Tibial artery (tissue), 4 donors: ENCODE data around the gene CLIC6.

ENCODE experiments used
- DNase-seq, 2 donors: peaks; one replicate each; pipeline ENCODE4 v3.0.0-alpha.2; 2019
- H3K27ac ChIP-seq, 2 donors: fragments of 200-600 bp; sonication (generic) in 1 of 2; 1 replicate in 1 of 2; 2 replicates in 1 of 2; pipeline ENCODE4 v1.5.1; 2018 to 2019; ENCODE audit warnings: mild to moderate bottlenecking in 1 of 2
- H3K27me3 ChIP-seq, 2 donors: fragments of 200-600 bp; sonication (generic) in 1 of 2; one replicate each; pipeline versions ENCODE4 v1.5.1 to v1.6.0; 2016 to 2019
- H3K36me3 ChIP-seq, 3 donors: fragments of 200-600 bp; sonication (generic) in 2 of 3; one replicate each; pipeline ENCODE4 v1.5.1; 2016 to 2019; ENCODE audit warnings: mild to moderate bottlenecking in 2 of 3
- H3K4me1 ChIP-seq, 4 donors: fragments of 200-600 bp; sonication (generic) in 2 of 4; 1 replicate in 3 of 4; 2 replicates in 1 of 4; pipeline ENCODE4 v1.5.1; 2016 to 2019
- H3K4me3 ChIP-seq, 2 donors: fragments of 200-600 bp; sonication (generic) in 1 of 2; 1 replicate in 1 of 2; 2 replicates in 1 of 2; pipeline ENCODE4 v1.5.1; 2018 to 2019; ENCODE audit warnings: mild to moderate bottlenecking in 2 of 2
- H3K9me3 ChIP-seq, 3 donors: fragments of 200-600 bp; sonication (generic) in 1 of 3; one replicate each; pipeline ENCODE4 v1.5.1; 2016 to 2019
- intact Hi-C: fragments of 100-400 bp; cut with DNase I; formaldehyde crosslinking; loops from one replicate; pipeline ENCODE4 v1.15.0; 2023; ENCODE audit warnings: low total_unique reads
- TF ChIP-seq, protein P1 (sequence below), 2 experiments: fragments of 200-600 bp in 1 of 2; fragments of 450-650 bp in 1 of 2; IDR thresholded peaks; one replicate each; pipeline ENCODE4 v1.5.1; 2017 to 2019; ENCODE audit warnings: antibody characterized with exemption in 2 of 2, mild to moderate bottlenecking in 1 of 2, moderate library complexity in 1 of 2

Gene CLIC6

DNA sequence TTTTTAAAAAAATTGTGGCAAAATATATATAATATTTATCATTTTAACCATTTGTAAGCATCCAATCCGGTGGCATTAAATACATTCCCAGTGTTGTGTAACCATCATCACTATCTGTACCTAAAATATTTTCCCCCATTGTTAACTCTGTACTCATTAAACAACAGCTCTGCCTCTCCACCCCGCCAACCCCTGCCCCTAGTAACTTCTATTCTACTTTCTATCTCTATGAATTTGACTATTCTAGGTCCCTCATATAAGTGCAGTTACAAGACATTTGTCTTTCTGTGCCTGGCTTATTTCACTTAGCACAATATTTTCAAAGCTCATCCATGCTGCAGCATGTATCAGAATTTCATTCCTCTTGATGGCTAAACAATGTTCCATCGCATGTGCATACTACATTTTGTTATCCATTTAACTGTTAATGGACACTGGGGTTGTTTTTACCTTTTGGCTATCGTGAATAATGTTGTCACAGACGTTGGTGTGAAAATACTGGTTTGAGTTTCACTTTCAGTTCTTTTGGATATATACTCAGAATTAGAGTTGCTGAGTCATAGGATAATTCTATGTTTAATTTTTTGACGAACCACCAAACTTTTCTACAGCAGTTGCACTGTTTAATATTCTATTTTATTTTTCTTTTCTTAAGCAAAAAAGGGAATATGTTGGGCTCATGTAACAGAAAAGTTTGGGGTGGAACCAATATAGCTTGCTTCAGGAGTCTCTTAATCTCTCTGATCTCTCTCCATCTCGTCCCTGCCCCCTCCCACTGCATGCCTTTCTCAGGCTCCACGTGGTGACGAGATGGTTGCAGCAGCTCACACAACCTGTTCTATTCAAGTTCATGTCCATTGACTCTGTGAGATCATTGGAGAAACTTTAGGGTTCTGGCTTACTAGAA, 28.7 kb upstream of the CLIC6 start:
- H3K4me1 ChIP-seq, result no peaks in the 10 kb centered on the region
- peaks cover 0 to 12% of the 10 kb centered on the region in 2 donors for H3K27me3 ChIP-seq
- no peaks in the 10 kb centered on the region for H3K36me3 ChIP-seq
- no peaks in the 10 kb centered on the region for H3K9me3 ChIP-seq
- no peak overlapping the region for H3K27ac ChIP-seq
- TF ChIP-seq, protein P1, sequence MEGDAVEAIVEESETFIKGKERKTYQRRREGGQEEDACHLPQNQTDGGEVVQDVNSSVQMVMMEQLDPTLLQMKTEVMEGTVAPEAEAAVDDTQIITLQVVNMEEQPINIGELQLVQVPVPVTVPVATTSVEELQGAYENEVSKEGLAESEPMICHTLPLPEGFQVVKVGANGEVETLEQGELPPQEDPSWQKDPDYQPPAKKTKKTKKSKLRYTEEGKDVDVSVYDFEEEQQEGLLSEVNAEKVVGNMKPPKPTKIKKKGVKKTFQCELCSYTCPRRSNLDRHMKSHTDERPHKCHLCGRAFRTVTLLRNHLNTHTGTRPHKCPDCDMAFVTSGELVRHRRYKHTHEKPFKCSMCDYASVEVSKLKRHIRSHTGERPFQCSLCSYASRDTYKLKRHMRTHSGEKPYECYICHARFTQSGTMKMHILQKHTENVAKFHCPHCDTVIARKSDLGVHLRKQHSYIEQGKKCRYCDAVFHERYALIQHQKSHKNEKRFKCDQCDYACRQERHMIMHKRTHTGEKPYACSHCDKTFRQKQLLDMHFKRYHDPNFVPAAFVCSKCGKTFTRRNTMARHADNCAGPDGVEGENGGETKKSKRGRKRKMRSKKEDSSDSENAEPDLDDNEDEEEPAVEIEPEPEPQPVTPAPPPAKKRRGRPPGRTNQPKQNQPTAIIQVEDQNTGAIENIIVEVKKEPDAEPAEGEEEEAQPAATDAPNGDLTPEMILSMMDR (IDR thresholded peaks at IDR 0.05), result no peak
- intact Hi-C loops, result no loop called here
- no peak for DNase-seq
- H3K4me3 ChIP-seq, result no peak overlapping the region

DNA sequence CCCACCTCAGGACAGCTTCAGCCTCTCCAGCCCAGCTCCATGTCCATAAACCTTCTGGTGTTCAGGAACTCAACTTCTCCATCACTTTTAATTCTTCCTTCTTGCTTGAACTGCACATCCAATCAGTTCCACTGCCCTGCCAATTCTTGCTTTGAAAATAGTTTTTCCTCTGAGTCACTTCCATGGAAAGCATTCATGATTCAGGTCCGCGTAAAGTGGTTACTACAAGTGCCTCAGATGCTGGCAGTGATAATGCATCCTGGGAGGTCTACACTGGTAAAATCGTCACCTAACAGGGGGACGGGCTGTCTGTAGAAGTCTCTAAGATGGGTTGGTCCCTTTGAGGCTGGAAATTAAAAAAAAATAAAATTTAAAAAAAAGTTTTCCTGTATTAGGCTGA, 27.9 kb upstream of the CLIC6 start:
- no peak overlapping the region for H3K27ac ChIP-seq
- H3K27me3 ChIP-seq, result peaks cover 0 to 8% of the 10 kb centered on the region in 2 donors
- no peak for DNase-seq
- no peaks in the 10 kb centered on the region for H3K36me3 ChIP-seq
- H3K9me3 ChIP-seq, result no peaks in the 10 kb centered on the region
- H3K4me1 ChIP-seq, result no peaks in the 10 kb centered on the region
- TF ChIP-seq, protein P1 (IDR thresholded peaks at IDR 0.05), result no peak
- H3K4me3 ChIP-seq, result no peak overlapping the region
- intact Hi-C loops, result no loop called here

DNA sequence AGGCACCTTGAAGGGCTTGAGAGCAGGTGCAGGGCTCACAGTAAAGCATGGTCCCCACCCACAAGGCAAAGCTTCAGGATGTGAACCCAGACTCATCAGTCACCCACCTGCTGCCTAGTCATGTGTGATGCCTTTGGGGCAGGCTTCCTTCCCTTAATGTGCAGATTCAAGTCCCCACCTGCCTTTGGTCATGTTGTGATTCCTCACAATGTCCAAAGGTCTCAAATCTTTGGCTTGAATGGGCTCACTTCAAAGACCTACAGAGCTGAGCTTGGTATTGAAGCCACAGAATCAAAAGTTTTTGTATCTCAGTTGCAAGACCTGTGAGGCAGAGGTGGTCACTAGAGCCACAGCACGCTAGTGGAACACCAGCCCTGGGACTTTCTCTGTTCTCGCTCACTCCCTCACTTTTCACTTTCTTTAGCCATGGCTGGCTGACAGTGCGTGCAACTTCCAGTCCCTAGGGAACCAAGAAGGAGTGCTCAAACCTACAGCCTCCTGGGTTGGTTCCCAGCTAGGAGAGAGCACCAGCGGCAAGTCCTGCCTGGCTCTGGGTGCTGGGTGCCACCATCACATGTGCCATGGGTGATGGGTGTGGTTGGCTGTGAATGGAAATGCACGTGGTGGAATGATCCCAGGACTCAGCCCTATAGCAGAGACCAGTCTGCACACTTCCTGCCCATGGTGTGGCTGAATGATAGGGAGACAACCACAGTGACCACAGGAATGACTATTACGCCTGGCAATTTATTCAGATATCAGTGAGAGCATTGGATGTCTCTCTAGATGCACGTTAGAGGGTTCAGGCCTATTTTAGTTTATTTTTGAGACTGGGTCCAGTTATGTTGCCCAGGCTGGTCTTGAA, 26.4 kb upstream of the CLIC6 start:
- H3K4me3 ChIP-seq, result no peak overlapping the region
- no peaks in the 10 kb centered on the region for H3K4me1 ChIP-seq
- no peaks in the 10 kb centered on the region for H3K9me3 ChIP-seq
- intact Hi-C loops, result no loop called here
- no peaks in the 10 kb centered on the region for H3K36me3 ChIP-seq
- TF ChIP-seq, protein P1 (IDR thresholded peaks at IDR 0.05), result no peak
- no peak for DNase-seq
- no peak overlapping the region for H3K27ac ChIP-seq
- peaks cover 0 to 11% of the 10 kb centered on the region in 2 donors for H3K27me3 ChIP-seq

DNA sequence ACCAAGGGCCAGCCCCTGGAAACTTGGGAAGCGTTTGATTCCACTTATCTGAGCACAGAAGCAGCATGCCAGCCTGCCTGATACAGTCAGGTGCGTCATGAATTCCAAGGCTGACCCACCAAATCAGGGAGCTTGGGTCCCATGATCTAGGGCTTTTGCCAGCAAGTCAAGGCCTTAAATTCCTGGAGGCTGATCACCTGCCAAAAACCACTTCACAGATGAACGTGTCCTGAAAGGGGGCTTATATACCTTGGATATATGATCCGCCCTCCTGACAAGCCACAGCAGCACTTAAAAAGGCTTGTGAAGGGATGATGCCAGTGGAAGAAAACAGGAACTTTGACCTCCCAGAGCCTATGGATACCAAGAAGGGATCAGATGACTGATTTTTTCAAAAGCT, 24.0 kb upstream of the CLIC6 start:
- H3K27ac ChIP-seq, result no peak overlapping the region
- intact Hi-C loops, result no loop called here
- no peaks in the 10 kb centered on the region for H3K36me3 ChIP-seq
- H3K4me3 ChIP-seq, result no peak overlapping the region
- H3K9me3 ChIP-seq, result no peaks in the 10 kb centered on the region
- H3K4me1 ChIP-seq, result no peaks in the 10 kb centered on the region
- no peak for DNase-seq
- H3K27me3 ChIP-seq, result peaks cover 0 to 34% of the 10 kb centered on the region in 2 donors
- TF ChIP-seq, protein P1 (IDR thresholded peaks at IDR 0.05), result no peak

DNA sequence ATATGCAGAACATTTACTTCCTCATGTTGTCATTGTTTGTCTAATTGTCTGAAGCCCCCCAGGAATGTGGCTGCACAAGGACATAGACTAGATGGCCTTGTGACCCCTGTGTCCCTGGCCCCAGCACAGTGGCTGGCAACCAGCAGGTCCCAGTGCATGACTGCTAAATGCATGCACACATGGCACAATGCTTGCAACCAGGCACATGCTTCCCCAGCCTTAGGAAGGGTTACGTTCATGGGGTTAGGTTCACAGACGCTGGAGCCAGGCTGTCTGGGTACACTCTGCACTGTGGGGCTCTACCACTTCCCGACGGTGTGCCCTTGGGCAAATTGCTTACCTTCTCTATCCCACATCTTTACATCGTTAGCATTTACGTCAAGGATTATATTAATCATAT, 21.2 kb upstream of the CLIC6 start:
- Histone ChIP-seq H3K36me3 (no peaks in the 10 kb centered on the region), H3K9me3 (peaks cover 0 to 9% (median 0%) of the 10 kb centered on the region in 3 donors), H3K27me3 (peaks cover 0 to 39% of the 10 kb centered on the region in 2 donors), H3K4me1 (no peaks in the 10 kb centered on the region), H3K4me3 (no peak overlapping the region), H3K27ac (no peak overlapping the region)
- intact Hi-C loops, result no loop called here
- TF ChIP-seq, protein P1 (IDR thresholded peaks at IDR 0.05), result no peak
- no peak for DNase-seq
